HFF-Myc (cell line): Measurements from ENCODE around the gene TYRP1.
A peak's percentile ranks its signal among the peaks of the same experiment; 100 is the strongest.

Experiments
- DNase-seq: peaks from one replicate; pipeline ENCODE4 v3.0.0-alpha.2; 2011; ENCODE audit warnings: low read depth; ENCODE audit errors: extremely low read depth
- H3K4me3 ChIP-seq: replicated peaks from 2 replicates; pipeline ENCODE4 v1.5.1; 2011; ENCODE audit warnings: low read depth, mild to moderate bottlenecking, control low read depth, low read length
- TF ChIP-seq, protein P1 (sequence below): IDR thresholded peaks from 2 replicates; pipeline ENCODE4 v1.5.1; 2012; ENCODE audit warnings: mild to moderate bottlenecking, low read depth, low read length, control low read depth; ENCODE audit errors: missing control alignments

TYRP1 gene

DNA sequence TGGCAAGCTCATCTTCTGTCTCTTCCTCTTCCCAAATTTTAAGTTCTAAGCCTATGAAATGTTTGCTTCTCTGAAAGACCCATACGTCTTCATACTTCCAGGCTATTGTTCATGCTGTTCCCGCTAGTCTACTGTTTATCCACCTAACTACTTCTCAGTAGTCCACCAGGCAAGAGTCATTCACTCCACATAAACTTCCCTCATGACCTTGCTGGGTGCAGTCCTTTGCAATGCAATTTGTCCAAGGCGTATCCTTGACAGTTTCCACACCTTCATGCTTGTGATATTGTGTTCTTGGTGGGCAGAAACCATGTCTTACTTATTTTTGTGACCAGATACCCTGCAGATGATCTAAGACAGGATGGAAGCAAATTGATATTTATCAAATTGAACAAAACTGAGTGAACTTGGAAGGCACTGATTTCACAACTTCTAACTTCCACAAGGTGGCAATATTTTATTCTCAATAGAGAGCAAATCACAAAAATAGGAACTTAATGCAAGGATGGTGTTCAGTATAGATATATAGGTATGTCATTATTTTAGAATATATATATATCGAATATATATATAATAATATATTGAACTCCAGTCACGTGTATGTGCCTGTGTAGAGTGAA is 30.3 kb downstream of the TYRP1 start:
- TF ChIP-seq, protein P1, sequence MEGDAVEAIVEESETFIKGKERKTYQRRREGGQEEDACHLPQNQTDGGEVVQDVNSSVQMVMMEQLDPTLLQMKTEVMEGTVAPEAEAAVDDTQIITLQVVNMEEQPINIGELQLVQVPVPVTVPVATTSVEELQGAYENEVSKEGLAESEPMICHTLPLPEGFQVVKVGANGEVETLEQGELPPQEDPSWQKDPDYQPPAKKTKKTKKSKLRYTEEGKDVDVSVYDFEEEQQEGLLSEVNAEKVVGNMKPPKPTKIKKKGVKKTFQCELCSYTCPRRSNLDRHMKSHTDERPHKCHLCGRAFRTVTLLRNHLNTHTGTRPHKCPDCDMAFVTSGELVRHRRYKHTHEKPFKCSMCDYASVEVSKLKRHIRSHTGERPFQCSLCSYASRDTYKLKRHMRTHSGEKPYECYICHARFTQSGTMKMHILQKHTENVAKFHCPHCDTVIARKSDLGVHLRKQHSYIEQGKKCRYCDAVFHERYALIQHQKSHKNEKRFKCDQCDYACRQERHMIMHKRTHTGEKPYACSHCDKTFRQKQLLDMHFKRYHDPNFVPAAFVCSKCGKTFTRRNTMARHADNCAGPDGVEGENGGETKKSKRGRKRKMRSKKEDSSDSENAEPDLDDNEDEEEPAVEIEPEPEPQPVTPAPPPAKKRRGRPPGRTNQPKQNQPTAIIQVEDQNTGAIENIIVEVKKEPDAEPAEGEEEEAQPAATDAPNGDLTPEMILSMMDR = peak; percentile 21
- DNase-seq = no peak

GRCh38 chr9:12726795-12727194 is 33.6 kb downstream of the TYRP1 start:
- TF ChIP-seq, protein P1 = no peak
- no peak for DNase-seq
- no peak overlapping the region for H3K4me3 ChIP-seq

More for the DNA sequence above, 30.3 kb downstream of the TYRP1 start:
- H3K4me3 ChIP-seq = no peak overlapping the region

DNA sequence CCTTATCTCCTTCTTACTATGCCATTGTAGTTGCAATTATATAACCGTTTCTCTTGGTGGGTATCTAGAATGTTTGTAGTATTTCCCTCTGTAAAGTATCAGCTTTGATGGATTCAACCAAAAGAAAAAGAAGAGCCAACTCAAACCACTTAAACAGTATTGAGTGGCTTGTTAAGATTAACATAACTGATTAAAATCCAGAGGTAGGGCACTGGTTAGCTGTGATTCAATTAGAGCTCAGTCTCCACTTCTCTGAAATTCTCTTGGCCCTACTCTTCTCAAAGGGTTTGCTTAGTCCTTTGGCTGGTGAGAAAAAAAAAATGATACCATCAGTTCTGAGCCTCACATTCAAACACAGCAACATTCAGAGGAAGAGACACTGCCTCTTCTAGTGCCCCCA is 37.0 kb downstream of the TYRP1 start:
- no peak for DNase-seq
- H3K4me3 ChIP-seq = no peak overlapping the region
- TF ChIP-seq, protein P1 = no peak

- TF ChIP-seq, protein P1 = no peak
- no peak overlapping the region for H3K4me3 ChIP-seq
- no peak for DNase-seq
Observed at GRCh38 chr9:12730927-12731326, 37.7 kb downstream of the TYRP1 start.

DNA sequence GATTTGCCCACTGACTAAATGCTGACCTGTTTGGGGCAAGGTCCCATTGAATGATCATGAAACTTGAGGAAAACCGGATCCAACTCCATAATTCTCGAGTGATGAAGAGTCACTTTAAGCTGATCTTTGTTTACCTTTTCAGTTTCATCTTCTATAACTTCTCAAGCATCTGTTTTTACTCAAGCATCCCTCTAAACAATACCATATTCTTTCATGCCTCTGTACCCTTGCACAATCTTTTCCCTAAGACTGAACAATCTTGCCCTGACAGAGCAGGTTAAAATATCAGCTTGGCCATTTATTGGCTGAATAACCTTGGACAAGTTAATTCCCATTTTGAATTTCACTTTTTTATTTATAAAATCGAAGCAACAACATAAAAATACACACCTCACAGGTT is 39.8 kb downstream of the TYRP1 start:
- no peak for DNase-seq
- TF ChIP-seq, protein P1 = no peak

GRCh38 chr9:12735665-12736064 is 42.5 kb downstream of the TYRP1 start:
- TF ChIP-seq, protein P1 = no peak
- no peak overlapping the region for H3K4me3 ChIP-seq
- no peak for DNase-seq

More for the DNA sequence above, 39.8 kb downstream of the TYRP1 start:
- H3K4me3 ChIP-seq = no peak overlapping the region

- TF ChIP-seq, protein P1 = no peak
- no peak for DNase-seq
- no peak overlapping the region for H3K4me3 ChIP-seq
Observed at GRCh38 chr9:12737871-12738270, 44.7 kb downstream of the TYRP1 start.
